A673 (cell line): ENCODE measurements around the gene NHLRC4. TPM values are rescaled to one million over a fixed set of nuclear protein-coding genes. Genes with fewer than 3 reads are reported as not detected.

Source experiments
- BruUV-seq: library from RNA; stranded (reverse); fragments of 400-500 nt; replicated peaks from 2 replicates; lab custom pipeline; 2021; lab: Mats Ljungman, UMichigan
- CTCF ChIA-PET: fragments of 300-600 bp; sonication (Branson Sonifier 250); formaldehyde crosslinking; loops from one replicate; lab custom pipeline; 2022; ENCODE audit warnings: antibody characterized with exemption; lab: Charles Lee
- POLR2A ChIA-PET: fragments of 300-600 bp; sonication (Branson Sonifier 250); formaldehyde crosslinking; loops from one replicate; lab custom pipeline; 2022; ENCODE audit warnings: antibody characterized with exemption; ENCODE audit not compliant: low non-redundant PET; lab: Charles Lee
- DNase-seq: peaks from one replicate; pipeline ENCODE4 v3.0.0-alpha.2; 2015; ENCODE audit warnings: low spot score
- H3K27ac ChIP-seq: fragments of 200-600 bp; sonication (generic); 2 replicates; pipeline ENCODE4 v1.5.1; 2016; ENCODE audit warnings: mixed run types, low read depth, mild to moderate bottlenecking, mixed read lengths, antibody characterized with exemption, low read length; ENCODE audit not compliant: poor library complexity, severe bottlenecking
- H3K27me3 ChIP-seq: fragments of 200-600 bp; sonication (generic); replicated peaks from 2 replicates; pipeline ENCODE4 v1.6.1; 2017; ENCODE audit warnings: mixed run types, low read depth, mild to moderate bottlenecking, mixed read lengths, antibody characterized with exemption, low read length; ENCODE audit not compliant: insufficient read depth, poor library complexity
- H3K36me3 ChIP-seq: fragments of 200-600 bp; sonication (generic); 2 replicates; pipeline ENCODE4 v1.6.1; 2016; ENCODE audit warnings: mixed run types, mild to moderate bottlenecking, mixed read lengths, antibody characterized with exemption, low read length; ENCODE audit not compliant: insufficient read depth, poor library complexity, severe bottlenecking
- H3K4me1 ChIP-seq: fragments of 200-600 bp; sonication (generic); 2 replicates; pipeline ENCODE4 v1.6.1; 2017; ENCODE audit warnings: mixed run types, mild to moderate bottlenecking, mixed read lengths, antibody characterized with exemption, low read length; ENCODE audit not compliant: insufficient read depth, poor library complexity, severe bottlenecking
- H3K4me3 ChIP-seq: fragments of 200-600 bp; sonication (generic); 2 replicates; pipeline ENCODE4 v1.5.1; 2016; ENCODE audit warnings: low read depth, mixed run types, mild to moderate bottlenecking, mixed read lengths, low read length; ENCODE audit not compliant: poor library complexity, severe bottlenecking
- H3K9me3 ChIP-seq: fragments of 200-600 bp; sonication (generic); 2 replicates; pipeline ENCODE4 v1.6.1; 2016; ENCODE audit warnings: mixed run types, low read depth, mild to moderate bottlenecking, mixed read lengths, antibody characterized with exemption, low read length; ENCODE audit not compliant: poor library complexity, severe bottlenecking
- EZH2 ChIP-seq: fragments of 200-600 bp; sonication (generic); IDR thresholded peaks from 2 replicates; pipeline ENCODE4 v1.6.1; 2017; ENCODE audit warnings: borderline replicate concordance, low read depth, mild to moderate bottlenecking, mixed read lengths, antibody characterized with exemption, low read length; ENCODE audit not compliant: poor library complexity, severe bottlenecking
- intact Hi-C: fragments of 100-400 bp; cut with micrococcal nuclease; formaldehyde crosslinking; loops from one replicate; pipeline ENCODE4 v1.10.0; 2022; ENCODE audit not compliant: unreplicated experiment
- total RNA-seq: library from RNA; stranded (reverse); gene quantifications from 2 replicates; pipeline ENCODE4 v1.2.3, GENCODE V29; 2021
- TF ChIP-seq, protein P1 (sequence below): fragments of 300-800, 200-600 bp; sonication (generic); conservative IDR thresholded peaks from 2 replicates; pipeline ENCODE4 v1.5.1; 2017; ENCODE audit warnings: low read depth, mild to moderate bottlenecking, antibody characterized with exemption, low read length, moderate library complexity, mixed read lengths

NHLRC4 gene
- total RNA-seq, 1 experiment from 2014 or later: 0.21 TPM

DNA sequence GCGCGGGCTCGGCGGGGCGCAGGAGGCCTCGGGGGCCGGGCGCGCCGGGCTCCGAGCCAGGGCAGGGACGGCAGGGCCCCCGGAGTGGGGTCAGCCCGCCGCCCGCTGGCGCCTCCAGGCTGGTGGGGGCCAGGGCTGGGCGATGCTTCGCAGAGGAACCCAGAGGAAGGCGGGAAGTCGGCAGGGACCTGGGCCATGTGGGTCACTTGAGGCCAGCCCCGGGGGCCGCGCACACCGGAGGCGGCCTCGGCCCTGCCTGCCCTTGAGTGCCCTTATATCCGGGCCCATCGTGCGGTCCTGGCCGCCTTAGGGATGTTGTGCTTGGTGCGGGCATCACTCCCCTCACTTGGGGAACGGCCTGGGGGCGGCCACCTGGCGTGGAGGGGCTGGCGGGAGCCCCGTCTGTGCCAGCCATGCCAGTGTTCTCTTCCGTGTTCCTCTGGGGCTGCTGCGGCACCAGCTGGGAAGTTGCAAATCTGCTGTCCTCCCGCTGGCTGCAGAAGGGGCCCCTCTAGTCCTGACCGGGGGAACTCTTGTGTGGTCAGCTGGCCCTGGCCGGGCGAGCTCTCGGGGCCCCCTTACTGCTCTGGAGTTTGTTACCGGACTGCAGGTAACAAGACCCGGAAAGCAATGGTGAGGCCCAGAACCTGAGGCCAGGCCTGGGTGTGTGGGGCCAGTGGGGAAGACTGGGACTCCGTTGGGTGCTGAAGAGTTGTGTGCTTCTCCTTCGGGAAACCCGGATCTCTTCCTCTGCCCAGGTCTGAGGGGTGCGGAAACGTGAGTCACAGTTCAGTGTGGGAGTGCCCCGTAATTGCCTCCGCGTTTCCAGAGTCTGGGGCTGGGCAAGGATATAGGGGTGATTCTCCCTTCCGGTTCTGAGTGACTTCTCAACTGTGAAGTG is 38.4 kb upstream of the NHLRC4 start:
- Histone ChIP-seq H3K36me3 (peaks cover 4% of the 10 kb centered on the region), H3K4me3 (peak overlapping the region; percentile 96), H3K27ac (peak overlapping the region; percentile 85), H3K9me3 (no peaks in the 10 kb centered on the region), H3K27me3 (no peaks in the 10 kb centered on the region), H3K4me1 (peaks cover 7% of the 10 kb centered on the region)
- BruUV-seq: TSS peak; percentile 47
- intact Hi-C loops: loop anchor here (5.0 kb wide), 1 partner anchor 126 kb away; the partner anchor contains the start of gene DECR2
- POLR2A ChIA-PET: no interaction called here
- CTCF ChIA-PET: no interaction called here
- TF ChIP-seq, protein P1, sequence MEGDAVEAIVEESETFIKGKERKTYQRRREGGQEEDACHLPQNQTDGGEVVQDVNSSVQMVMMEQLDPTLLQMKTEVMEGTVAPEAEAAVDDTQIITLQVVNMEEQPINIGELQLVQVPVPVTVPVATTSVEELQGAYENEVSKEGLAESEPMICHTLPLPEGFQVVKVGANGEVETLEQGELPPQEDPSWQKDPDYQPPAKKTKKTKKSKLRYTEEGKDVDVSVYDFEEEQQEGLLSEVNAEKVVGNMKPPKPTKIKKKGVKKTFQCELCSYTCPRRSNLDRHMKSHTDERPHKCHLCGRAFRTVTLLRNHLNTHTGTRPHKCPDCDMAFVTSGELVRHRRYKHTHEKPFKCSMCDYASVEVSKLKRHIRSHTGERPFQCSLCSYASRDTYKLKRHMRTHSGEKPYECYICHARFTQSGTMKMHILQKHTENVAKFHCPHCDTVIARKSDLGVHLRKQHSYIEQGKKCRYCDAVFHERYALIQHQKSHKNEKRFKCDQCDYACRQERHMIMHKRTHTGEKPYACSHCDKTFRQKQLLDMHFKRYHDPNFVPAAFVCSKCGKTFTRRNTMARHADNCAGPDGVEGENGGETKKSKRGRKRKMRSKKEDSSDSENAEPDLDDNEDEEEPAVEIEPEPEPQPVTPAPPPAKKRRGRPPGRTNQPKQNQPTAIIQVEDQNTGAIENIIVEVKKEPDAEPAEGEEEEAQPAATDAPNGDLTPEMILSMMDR: no peak
- TF ChIP-seq EZH2: no peak
- DNase-seq: peak; percentile 50

DNA sequence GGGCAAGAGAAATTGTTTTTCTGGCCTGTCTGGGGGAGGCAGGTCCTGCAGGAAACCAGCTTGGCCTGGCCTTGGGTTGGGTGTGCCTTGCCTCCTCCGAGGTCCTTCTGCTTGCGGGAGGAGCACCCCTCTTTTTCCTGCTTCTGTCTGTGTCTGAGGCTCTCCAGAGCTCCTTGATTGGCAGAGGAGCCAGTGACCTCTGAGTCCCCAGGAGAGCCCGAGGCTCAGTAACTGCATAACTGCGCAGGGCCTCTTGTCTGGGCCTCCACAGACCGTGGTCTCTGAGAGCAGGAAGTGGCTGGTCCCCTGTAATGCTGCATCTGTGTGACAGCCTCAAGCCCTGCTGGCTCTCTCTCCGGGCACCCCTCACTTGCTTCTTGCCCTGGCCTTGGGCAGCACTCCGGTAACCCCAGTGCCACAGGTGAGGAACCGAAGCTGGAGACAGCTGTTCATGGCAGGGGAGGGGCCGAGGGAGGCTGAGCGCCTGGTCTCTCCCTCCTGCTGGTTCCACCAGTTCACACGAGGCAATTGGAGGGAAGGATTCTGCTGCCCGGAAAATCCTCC is 37.7 kb upstream of the NHLRC4 start:
- ChIA-PET POLR2A (no interaction called here), CTCF (no interaction called here)
- no peak for DNase-seq
- H3K27me3 ChIP-seq: no peaks in the 10 kb centered on the region
- peak overlapping the region; percentile 85 for H3K27ac ChIP-seq
- BruUV-seq: no TSS peak
- H3K4me1 ChIP-seq: peaks cover 7% of the 10 kb centered on the region
- H3K4me3 ChIP-seq: peak overlapping the region; percentile 96
- intact Hi-C loops: loop anchor here (5.0 kb wide), 1 partner anchor 127 kb away; the partner anchor contains the start of gene DECR2
- peaks cover 4% of the 10 kb centered on the region for H3K36me3 ChIP-seq
- H3K9me3 ChIP-seq: no peaks in the 10 kb centered on the region
- no peak for TF ChIP-seq EZH2
- TF ChIP-seq, protein P1: no peak

DNA sequence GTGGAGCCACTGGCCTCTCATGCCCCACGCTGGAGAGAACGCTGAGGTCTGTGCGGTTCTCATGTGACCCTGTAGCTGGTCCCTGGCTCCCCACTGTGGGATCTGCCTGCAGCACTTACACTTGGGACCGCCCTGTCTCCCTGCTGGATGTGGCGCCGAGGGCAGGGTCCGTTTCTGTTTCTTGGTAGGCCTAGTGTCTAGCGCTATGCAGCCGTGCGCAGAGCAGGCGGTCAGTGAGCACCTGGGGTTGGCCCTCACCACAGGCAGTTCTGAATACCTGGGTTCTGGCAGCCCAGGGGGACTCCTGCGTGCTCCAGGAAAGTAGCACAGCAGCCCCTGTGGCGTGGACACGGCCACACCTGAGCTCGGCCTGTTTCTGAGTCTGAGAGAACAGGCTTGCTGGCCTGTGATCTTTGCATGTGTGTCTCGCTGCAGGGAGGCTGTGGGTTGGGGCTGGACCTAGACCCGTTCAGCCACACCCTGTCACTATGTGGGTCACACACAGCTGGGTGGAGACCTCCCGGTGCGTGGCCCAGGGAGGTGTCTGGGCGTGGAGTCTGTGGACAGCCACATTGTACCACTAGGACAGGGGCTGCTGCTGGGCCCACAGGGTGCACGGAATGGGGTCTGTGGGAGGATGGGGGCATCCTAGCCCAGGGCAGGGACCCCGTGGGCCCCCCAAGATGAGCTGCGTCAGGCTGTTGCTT is 36.5 kb upstream of the NHLRC4 start:
- no TSS peak for BruUV-seq
- Histone ChIP-seq H3K9me3 (no peaks in the 10 kb centered on the region), H3K27ac (no peak overlapping the region), H3K36me3 (peaks cover 3% of the 10 kb centered on the region), H3K27me3 (no peaks in the 10 kb centered on the region), H3K4me1 (peaks cover 7% of the 10 kb centered on the region), H3K4me3 (no peak overlapping the region)
- TF ChIP-seq, protein P1: no peak
- TF ChIP-seq EZH2: no peak
- DNase-seq: no peak
- intact Hi-C loops: no loop called here
- ChIA-PET POLR2A (no interaction called here), CTCF (no interaction called here)
